ENCODE data around the gene GPR42. TPM values are rescaled to one million over a fixed set of nuclear protein-coding genes. Genes with fewer than 3 reads are reported as not detected.
"Not testable (repeated sequence)": the region's sequence is repeated elsewhere in the genome, so short reads cannot be mapped to it uniquely, and the experiment has no call there.

The GPR42 gene
- total and polyA plus RNA-seq, 9 donors = not detected

- Histone ChIP-seq H3K27me3 (no peaks in the 10 kb centered on the region), H3K27ac (no peak overlapping the region), H3K36me3 (no peaks in the 10 kb centered on the region), H3K9me3 (no peaks in the 10 kb centered on the region), H3K4me3 (no peak overlapping the region), H3K4me1 (ENCODE audit: insufficient read depth) (no peaks in the 10 kb centered on the region)
- DNase-seq = no peak
- TF ChIP-seq EP300 (IDR thresholded peaks at IDR 0.05) (no peak), POLR2A (IDR thresholded peaks at IDR 0.05) (no peak), CTCF (IDR thresholded peaks at IDR 0.05) (no peak)
- WGBS, 3 donors = 90% methylated on average over 4 of the region's 4 CpGs; no CpG with 5 or more reads in 1 of the 3 donors
- intact Hi-C loops (cut with DNase I) = no loop called here
These were observed 5.6 kb upstream of the GPR42 start for GRCh38 chr19:35365303-35365702.

GRCh38 chr19:35368378-35368777 lies 2.5 kb upstream of the GPR42 start:
- WGBS, 3 donors = 68 to 69% methylated on average over 1 of the region's 1 CpG; no CpG with 5 or more reads in 1 of the 3 donors
- DNase-seq = no peak
- H3K27me3 ChIP-seq = no peaks in the 10 kb centered on the region
- intact Hi-C loops (cut with DNase I) = no loop called here
- H3K36me3 ChIP-seq = no peaks in the 10 kb centered on the region
- no peak overlapping the region for H3K27ac ChIP-seq
- H3K4me3 ChIP-seq = no peak overlapping the region
- no peaks in the 10 kb centered on the region for H3K9me3 ChIP-seq
- no peaks in the 10 kb centered on the region for H3K4me1 ChIP-seq (ENCODE audit: insufficient read depth)
- TF ChIP-seq CTCF (IDR thresholded peaks at IDR 0.05) (no peak), POLR2A (IDR thresholded peaks at IDR 0.05) (no peak), EP300 (IDR thresholded peaks at IDR 0.05) (no peak)

GRCh38 chr19:35369522-35369921 lies 1.3 kb upstream of the GPR42 start:
- no peak overlapping the region for H3K4me3 ChIP-seq
- TF ChIP-seq POLR2A (IDR thresholded peaks at IDR 0.05) = no peak
- no peaks in the 10 kb centered on the region for H3K4me1 ChIP-seq (ENCODE audit: insufficient read depth)
- H3K27me3 ChIP-seq = no peaks in the 10 kb centered on the region
- DNase-seq = no peak
- H3K9me3 ChIP-seq = no peaks in the 10 kb centered on the region
- H3K36me3 ChIP-seq = no peaks in the 10 kb centered on the region
- no peak overlapping the region for H3K27ac ChIP-seq
- intact Hi-C loops (cut with DNase I) = no loop called here

- intact Hi-C loops (cut with DNase I) = no loop called here
- no peak for DNase-seq
- Histone ChIP-seq H3K27me3 (no peaks in the 10 kb centered on the region), H3K27ac (no peak overlapping the region), H3K4me3 (no peak overlapping the region), H3K4me1 (ENCODE audit: insufficient read depth) (no peaks in the 10 kb centered on the region), H3K36me3 (no peaks in the 10 kb centered on the region), H3K9me3 (no peaks in the 10 kb centered on the region)
- TF ChIP-seq EP300 (IDR thresholded peaks at IDR 0.05) (no peak), POLR2A (IDR thresholded peaks at IDR 0.05) (no peak), CTCF (IDR thresholded peaks at IDR 0.05) (no peak)
- WGBS, 3 donors = 82 to 96% (median 91%) methylated on average over 7 of the region's 7 CpGs
These were observed 2.6 kb downstream of the GPR42 start for GRCh38 chr19:35373492-35373891.

GRCh38 chr19:35374031-35374430 lies 3.2 kb downstream of the GPR42 start:
- H3K36me3 ChIP-seq; H3K27ac ChIP-seq; H3K4me3 ChIP-seq; DNase-seq; H3K27me3 ChIP-seq; H3K9me3 ChIP-seq; H3K4me1 ChIP-seq (ENCODE audit: insufficient read depth); intact Hi-C loops (cut with DNase I): not testable (repeated sequence)

All from ovary (tissue), 9 donors.